Endothelial cell of umbilical vein (primary cell): ENCODE measurements around the gene ATPAF1. TPM values are rescaled to one million over a fixed set of nuclear protein-coding genes. Genes with fewer than 3 reads are reported as not detected.

Experiments
- BruUV-seq: library from RNA; stranded (reverse); fragments of 400-500 nt; replicated peaks from 2 replicates; lab custom pipeline; 2021; lab: Mats Ljungman, UMichigan
- CTCF ChIA-PET: fragments of 300-600, 350-600 bp; sonication (Branson Sonifier 250); formaldehyde crosslinking; loops from one replicate; lab custom pipeline; 2021; ENCODE audit warnings: antibody characterized with exemption, inconsistent platforms; lab: Charles Lee
- POLR2A ChIA-PET: fragments of 300-600, 350-600 bp; sonication (Branson Sonifier 250); formaldehyde crosslinking; loops from one replicate; lab custom pipeline; 2021; ENCODE audit warnings: antibody characterized with exemption, inconsistent platforms; lab: Charles Lee
- DNase-seq: peaks from one replicate; pipeline ENCODE4 v3.0.0-alpha.2; 2011; ENCODE audit warnings: low read depth, low spot score
- FAIRE-seq: peaks from 2 replicates; lab custom pipeline; 2011; peaks lifted over from hg19 to GRCh38; lab: Jason Lieb, UNC
- H2AFZ ChIP-seq: 2 replicates; pipeline ENCODE4 v1.6.0; 2012; ENCODE audit warnings: low read depth, low read length, control low read depth, inconsistent platforms
- H3K27ac ChIP-seq: 2 replicates; pipeline ENCODE4 v1.5.1; 2011; ENCODE audit warnings: low read depth, mild to moderate bottlenecking, control low read depth, low read length, moderate library complexity; ENCODE audit not compliant: insufficient read depth
- H3K27me3 ChIP-seq, 2 experiments: 2 replicates each; pipeline versions ENCODE4 v1.6.0 to v1.6.1; 2011; ENCODE audit warnings: low read length in 2 of 2, mixed read lengths in 1 of 2; ENCODE audit not compliant: control insufficient read depth in 2 of 2, insufficient read depth in 2 of 2
- H3K36me3 ChIP-seq, 2 experiments: 2 replicates in 1 of 2; 3 replicates in 1 of 2; pipeline ENCODE4 v1.5.1; 2011; ENCODE audit warnings: low read length in 2 of 2, mild to moderate bottlenecking in 1 of 2, moderate library complexity in 1 of 2; ENCODE audit not compliant: control insufficient read depth in 2 of 2, insufficient read depth in 2 of 2; ENCODE audit errors: extremely low read depth in 1 of 2
- H3K4me1 ChIP-seq: 3 replicates; pipeline ENCODE4 v1.5.1; 2011; ENCODE audit warnings: mild to moderate bottlenecking, low read length; ENCODE audit not compliant: control insufficient read depth, insufficient read depth; ENCODE audit errors: extremely low read depth
- H3K4me2 ChIP-seq: 2 replicates; pipeline ENCODE4 v1.6.1; 2011; ENCODE audit warnings: low read length, control low read depth, mixed read lengths; ENCODE audit not compliant: insufficient read depth
- H3K4me3 ChIP-seq, 3 experiments: fragments of 200-600 bp in 1 of 3; sonication (generic), shearing (Covaris generic) in 1 of 3; replicated peaks in 1 of 3; 2 replicates each; pipeline ENCODE4 v1.5.1; 2011 to 2016; ENCODE audit warnings: control low read depth in 3 of 3, low read length in 3 of 3, mild to moderate bottlenecking in 2 of 3, inconsistent platforms in 1 of 3, low read depth in 1 of 3, moderate library complexity in 1 of 3; ENCODE audit not compliant: insufficient read depth in 1 of 3
- H3K79me2 ChIP-seq: 2 replicates; pipeline ENCODE4 v1.6.0; 2012; ENCODE audit warnings: low read length, inconsistent platforms; ENCODE audit not compliant: control insufficient read depth, insufficient read depth
- H3K9ac ChIP-seq: replicated peaks from 2 replicates; pipeline ENCODE3; 2011; ENCODE audit warnings: low read length, control low read depth; ENCODE audit not compliant: insufficient read depth; ENCODE audit errors: extremely low read depth
- H3K9me1 ChIP-seq: replicated peaks from 3 replicates; pipeline ENCODE4 v1.6.0; 2011; ENCODE audit warnings: mild to moderate bottlenecking, low read length; ENCODE audit not compliant: control insufficient read depth, insufficient read depth; ENCODE audit errors: extremely low read depth
- H3K9me3 ChIP-seq: replicated peaks from 2 replicates; pipeline ENCODE4 v1.5.1; 2012; ENCODE audit warnings: low read length, inconsistent platforms; ENCODE audit not compliant: control insufficient read depth, insufficient read depth
- H4K20me1 ChIP-seq: replicated peaks from 2 replicates; pipeline ENCODE3; 2011; ENCODE audit warnings: mild to moderate bottlenecking, low read length; ENCODE audit not compliant: control insufficient read depth, insufficient read depth; ENCODE audit errors: extremely low read depth
- EZH2 ChIP-seq: IDR thresholded peaks from 2 replicates; pipeline ENCODE4 v1.6.1; 2012; ENCODE audit warnings: borderline replicate concordance, low read depth, mild to moderate bottlenecking, moderate library complexity, low read length, inconsistent platforms; ENCODE audit not compliant: severe bottlenecking
- FOS ChIP-seq: IDR thresholded peaks from 2 replicates; pipeline ENCODE4 v1.6.1; 2011; ENCODE audit warnings: mild to moderate bottlenecking, low read length, moderate library complexity, borderline replicate concordance; ENCODE audit not compliant: insufficient read depth
- GATA2 ChIP-seq: IDR thresholded peaks from 2 replicates; pipeline ENCODE4 v1.7.0; 2011; ENCODE audit warnings: low read depth, mild to moderate bottlenecking, moderate library complexity, mixed read lengths, low read length; ENCODE audit not compliant: insufficient read length, insufficient read depth
- JUN ChIP-seq: IDR thresholded peaks from 2 replicates; pipeline ENCODE4 v1.6.1; 2011; ENCODE audit warnings: borderline replicate concordance, low read depth; ENCODE audit not compliant: insufficient read length, insufficient read depth
- MAX ChIP-seq: IDR thresholded peaks from 2 replicates; pipeline ENCODE4 v1.6.1; 2011; ENCODE audit not compliant: insufficient read depth, insufficient read length
- MYC ChIP-seq: IDR thresholded peaks from one replicate; pipeline ENCODE4 v1.6.1; 2011; ENCODE audit warnings: mild to moderate bottlenecking, low read depth, low read length
- POLR2A ChIP-seq: IDR thresholded peaks from 2 replicates; pipeline ENCODE4 v1.6.1; 2012; ENCODE audit warnings: low read depth, mild to moderate bottlenecking, control low read depth, low read length
- POLR2AphosphoS5 ChIP-seq: IDR thresholded peaks from 2 replicates; pipeline ENCODE4 v1.6.1; 2012; ENCODE audit warnings: low read depth, mild to moderate bottlenecking, control low read depth, low read length, moderate library complexity; ENCODE audit not compliant: insufficient read depth
- dilution Hi-C: fragments of 300-500 bp; cut with MboI; formaldehyde crosslinking; loops from one replicate; pipeline ENCODE4 v1.15.0; 2019; ENCODE audit warnings: low sequenced_read_pairs; ENCODE audit not compliant: extremely low pct_ligation_motif_present
- intact Hi-C: fragments of 100-400 bp; cut with micrococcal nuclease; formaldehyde crosslinking; loops from one replicate; pipeline ENCODE4 v1.10.0; 2022
- polyA plus RNA-seq, 4 experiments: library from polyadenylated mRNA; depleted of rRNA in 3 of 4; stranded (reverse) in 3 of 4; unstranded in 1 of 4; fragments of >200 nt; gene quantifications; 2 replicates each; pipeline versions ENCODE4 v1.2.1 to v1.2.3, GENCODE V29; 2011 to 2012; ENCODE audit warnings: missing spikeins in 1 of 4
- total RNA-seq: library from RNA; stranded (reverse); gene quantifications from 2 replicates; pipeline ENCODE4 v1.2.3, GENCODE V29; 2021
- TF ChIP-seq, protein P1 (sequence below), 2 donors: IDR thresholded peaks; 1 replicate in 1 of 2; 2 replicates in 1 of 2; pipeline ENCODE4 v1.5.1; 2011; ENCODE audit warnings: low read length in 2 of 2, mild to moderate bottlenecking in 2 of 2, moderate library complexity in 2 of 2, control low read depth in 1 of 2, inconsistent platforms in 1 of 2, low read depth in 1 of 2; ENCODE audit not compliant: insufficient read depth in 1 of 2; ENCODE audit errors: extremely low read depth in 1 of 2

The ATPAF1 gene
- total and polyA plus RNA-seq, 2 donors (not counting 3 experiments of a cell fraction or from before 2014, with no cell fraction given), result 28.3 to 29.6 TPM

DNA sequence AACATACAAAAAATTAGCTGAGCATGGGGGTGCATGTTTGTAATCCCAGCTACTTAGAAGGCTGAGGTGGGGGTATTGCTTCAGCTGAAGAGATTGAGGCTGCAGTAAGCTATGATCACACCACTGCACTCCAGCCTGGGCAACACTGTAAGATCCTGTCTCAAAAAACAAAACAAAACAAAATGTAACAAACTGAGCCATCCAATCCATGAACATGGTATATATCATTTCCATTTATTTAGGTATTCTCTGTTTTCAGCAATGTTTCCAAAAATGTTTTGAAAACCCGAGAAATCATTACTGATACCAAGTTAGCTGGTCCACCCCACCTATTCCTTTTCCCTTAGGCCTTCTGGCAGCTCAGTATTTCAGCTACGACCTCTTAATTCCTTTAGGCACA is 18.4 kb downstream of the ATPAF1 start:
- intact Hi-C loops, result no loop called here
- no peaks in the 10 kb centered on the region for H4K20me1 ChIP-seq
- H3K4me3 ChIP-seq, result no peak overlapping the region
- POLR2A ChIA-PET, result no interaction called here
- TF ChIP-seq, protein P1, sequence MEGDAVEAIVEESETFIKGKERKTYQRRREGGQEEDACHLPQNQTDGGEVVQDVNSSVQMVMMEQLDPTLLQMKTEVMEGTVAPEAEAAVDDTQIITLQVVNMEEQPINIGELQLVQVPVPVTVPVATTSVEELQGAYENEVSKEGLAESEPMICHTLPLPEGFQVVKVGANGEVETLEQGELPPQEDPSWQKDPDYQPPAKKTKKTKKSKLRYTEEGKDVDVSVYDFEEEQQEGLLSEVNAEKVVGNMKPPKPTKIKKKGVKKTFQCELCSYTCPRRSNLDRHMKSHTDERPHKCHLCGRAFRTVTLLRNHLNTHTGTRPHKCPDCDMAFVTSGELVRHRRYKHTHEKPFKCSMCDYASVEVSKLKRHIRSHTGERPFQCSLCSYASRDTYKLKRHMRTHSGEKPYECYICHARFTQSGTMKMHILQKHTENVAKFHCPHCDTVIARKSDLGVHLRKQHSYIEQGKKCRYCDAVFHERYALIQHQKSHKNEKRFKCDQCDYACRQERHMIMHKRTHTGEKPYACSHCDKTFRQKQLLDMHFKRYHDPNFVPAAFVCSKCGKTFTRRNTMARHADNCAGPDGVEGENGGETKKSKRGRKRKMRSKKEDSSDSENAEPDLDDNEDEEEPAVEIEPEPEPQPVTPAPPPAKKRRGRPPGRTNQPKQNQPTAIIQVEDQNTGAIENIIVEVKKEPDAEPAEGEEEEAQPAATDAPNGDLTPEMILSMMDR (IDR thresholded peaks at IDR 0.05; ENCODE audit: extremely low read depth in 1 of 2, insufficient read depth in 1 of 2, low read depth in 1 of 2, low read length in 2 of 2), result no peak
- no peak for TF ChIP-seq FOS
- TF ChIP-seq JUN, result no peak
- no peak for TF ChIP-seq POLR2A
- TF ChIP-seq MYC, result no peak
- TF ChIP-seq EZH2, result no peak
- TF ChIP-seq POLR2AphosphoS5, result no peak
- TF ChIP-seq MAX, result no peak
- TF ChIP-seq GATA2, result no peak
- H3K4me2 ChIP-seq, result no peak overlapping the region
- BruUV-seq, result no TSS peak
- H3K9me1 ChIP-seq, result no peaks in the 10 kb centered on the region
- no peak overlapping the region for H2AFZ ChIP-seq
- DNase-seq (no peak), FAIRE-seq (no peak)
- H3K27me3 ChIP-seq, result no peaks in the 10 kb centered on the region
- H3K4me1 ChIP-seq, result no peaks in the 10 kb centered on the region
- no peak overlapping the region for H3K9ac ChIP-seq
- H3K36me3 ChIP-seq, result peaks cover 2 to 4% of the 10 kb centered on the region in 2 experiments
- H3K79me2 ChIP-seq, result no peaks in the 10 kb centered on the region
- no peak overlapping the region for H3K27ac ChIP-seq
- dilution Hi-C loops, result no loop called here
- no peaks in the 10 kb centered on the region for H3K9me3 ChIP-seq
- CTCF ChIA-PET, result no interaction called here
